Globus pallidus (tissue), 1 donor: ENCODE data around the gene GLYR1.
"Not testable (repeated sequence)": the region's sequence is repeated elsewhere in the genome, so short reads cannot be mapped to it uniquely, and the experiment has no call there.

ENCODE experiments used
- DNase-seq: peaks from one replicate; pipeline ENCODE4 v3.0.0-alpha.2; 2015; ENCODE audit warnings: low spot score

GLYR1 gene

DNA sequence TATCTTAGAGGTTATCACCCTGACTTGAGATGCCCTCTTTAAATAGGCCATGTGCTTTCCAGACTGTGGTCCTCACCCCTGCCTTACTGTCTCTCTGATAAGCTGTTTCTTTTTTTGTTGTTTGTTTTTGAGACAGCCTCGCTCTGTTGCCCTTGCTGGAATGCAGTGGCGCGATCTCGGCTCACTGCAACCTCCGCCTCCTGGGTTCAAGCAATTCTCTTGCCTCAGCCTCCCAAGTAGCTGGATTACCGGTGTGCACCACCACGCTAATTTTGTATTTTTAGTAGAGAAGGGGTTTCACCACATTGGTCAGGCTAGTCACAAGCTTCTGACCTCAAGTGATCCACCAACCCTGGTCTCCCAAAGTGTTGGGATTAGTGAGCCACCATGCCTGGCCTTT is 58.2 kb downstream of the GLYR1 start:
- no peak for DNase-seq

DNA sequence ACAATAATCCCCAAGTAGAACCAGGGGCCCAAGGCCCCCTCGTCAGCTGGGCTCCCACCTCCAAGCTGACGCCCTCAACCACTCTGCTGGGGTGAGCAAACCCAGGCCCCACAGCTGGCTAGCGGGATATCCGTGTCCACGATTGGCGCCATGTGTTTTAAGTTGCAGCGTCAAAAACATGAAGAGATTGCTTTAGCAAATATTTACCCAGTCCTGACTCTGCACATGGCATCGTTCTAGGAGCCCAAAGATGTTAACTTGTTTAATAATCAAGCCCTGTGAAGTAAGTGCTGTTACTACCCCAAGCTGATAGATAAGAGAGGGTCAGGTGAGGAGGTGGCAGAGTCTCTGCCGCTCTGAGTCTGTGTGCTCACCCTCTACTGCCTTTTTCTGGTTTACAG is 58.6 kb downstream of the GLYR1 start:
- no peak for DNase-seq

DNA sequence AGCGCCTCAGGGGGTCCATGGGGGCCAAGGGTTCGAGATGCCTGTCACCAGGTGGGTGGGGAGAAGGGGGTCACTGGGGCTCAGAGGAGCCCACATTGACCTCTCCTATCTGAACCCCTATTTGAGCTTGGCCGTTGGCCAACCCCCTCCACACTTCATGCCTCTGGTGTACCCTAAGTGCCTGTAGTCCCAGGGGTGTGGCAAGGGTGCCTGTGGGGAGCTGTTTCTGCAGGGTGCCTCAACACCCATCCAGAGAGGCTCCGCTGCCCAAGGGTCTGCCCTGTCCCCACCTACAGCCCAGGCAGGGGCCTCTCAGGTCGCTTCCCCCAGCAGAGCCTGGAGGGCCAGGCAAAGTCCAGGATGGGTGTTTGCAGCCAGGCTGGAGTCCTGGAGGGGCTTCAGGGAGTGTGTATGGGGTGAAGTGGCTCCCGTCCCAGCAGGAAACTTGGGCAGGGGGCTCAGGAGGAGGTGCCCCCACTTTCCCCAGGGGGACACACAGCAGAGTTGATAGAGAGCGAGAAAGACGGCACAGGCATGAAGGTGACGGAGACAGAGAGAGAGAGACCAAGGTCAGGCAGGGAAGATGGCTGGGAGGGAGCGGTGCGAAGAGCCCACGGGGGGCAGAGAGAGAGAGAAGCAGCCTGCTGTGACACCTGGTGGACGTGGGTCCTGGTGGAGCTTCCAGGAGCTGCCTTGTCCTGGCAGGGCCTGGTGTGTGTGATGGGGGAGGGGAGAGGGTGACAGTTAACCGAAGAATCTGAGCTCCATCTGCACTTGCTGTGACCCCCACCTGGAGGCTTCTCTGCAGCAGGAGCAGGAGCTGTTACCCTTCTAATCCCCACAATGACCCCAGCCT is 59.2 kb downstream of the GLYR1 start, which contains the start of gene SEPTIN12:
TSS of gene SEPTIN12 (minus strand) at position 719 of the 856 bp plus-strand sequence. CDS start at position 19, 700 bp downstream.
- DNase-seq: no peak

DNA sequence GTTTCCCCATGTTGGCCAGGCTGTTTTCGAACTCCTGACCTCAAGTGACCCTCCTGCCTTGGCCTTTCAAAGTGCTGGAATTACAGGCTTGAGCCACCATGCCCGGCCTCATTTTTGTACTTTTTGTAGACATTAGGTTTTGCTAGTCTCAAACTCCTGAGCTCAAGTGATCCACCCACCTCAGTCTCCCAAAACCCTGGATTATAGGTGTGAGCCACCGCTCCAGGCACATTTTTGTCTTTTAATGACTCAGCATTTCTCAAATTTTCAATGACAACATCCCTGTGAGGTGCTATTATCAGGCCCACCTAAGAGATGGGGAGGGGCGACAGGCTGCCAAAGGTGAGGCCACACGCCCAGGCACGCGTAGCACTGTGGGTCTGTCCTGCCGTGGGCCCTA is 60.0 kb downstream of the GLYR1 start:
- no peak for DNase-seq

DNA sequence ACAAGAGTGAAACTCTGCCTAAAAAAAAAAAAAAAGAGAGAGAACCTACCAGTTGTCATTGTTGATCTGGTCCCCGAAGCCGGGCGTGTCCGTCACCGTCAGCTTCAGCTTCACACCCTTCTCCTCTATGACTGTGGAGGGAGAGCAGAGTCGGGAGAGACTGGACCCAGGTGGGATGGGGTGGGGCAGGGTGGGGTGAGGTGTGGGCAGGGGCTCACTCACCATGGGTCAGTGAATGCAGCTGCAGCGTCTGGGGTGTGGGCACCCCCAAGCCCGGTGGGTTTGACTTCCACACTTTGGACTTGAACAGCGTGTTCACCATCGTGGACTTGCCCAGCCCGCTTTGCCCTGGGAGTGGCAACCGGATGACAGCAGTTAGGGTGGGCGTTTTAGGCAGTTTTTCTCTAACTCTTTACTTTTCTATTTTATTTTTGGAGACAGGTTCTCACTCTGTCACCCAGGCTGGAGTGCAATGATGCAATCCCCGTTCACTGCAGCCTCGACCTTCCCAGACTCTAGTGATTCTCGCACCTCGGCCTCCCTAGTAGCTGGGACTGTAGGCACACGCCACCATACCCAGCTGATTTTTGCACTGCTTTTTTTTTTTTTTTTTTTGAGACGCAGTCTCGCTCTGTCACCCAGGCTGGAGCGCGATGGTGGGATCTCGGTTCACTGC is 61.2 kb downstream of the GLYR1 start:
- no peak for DNase-seq

DNA sequence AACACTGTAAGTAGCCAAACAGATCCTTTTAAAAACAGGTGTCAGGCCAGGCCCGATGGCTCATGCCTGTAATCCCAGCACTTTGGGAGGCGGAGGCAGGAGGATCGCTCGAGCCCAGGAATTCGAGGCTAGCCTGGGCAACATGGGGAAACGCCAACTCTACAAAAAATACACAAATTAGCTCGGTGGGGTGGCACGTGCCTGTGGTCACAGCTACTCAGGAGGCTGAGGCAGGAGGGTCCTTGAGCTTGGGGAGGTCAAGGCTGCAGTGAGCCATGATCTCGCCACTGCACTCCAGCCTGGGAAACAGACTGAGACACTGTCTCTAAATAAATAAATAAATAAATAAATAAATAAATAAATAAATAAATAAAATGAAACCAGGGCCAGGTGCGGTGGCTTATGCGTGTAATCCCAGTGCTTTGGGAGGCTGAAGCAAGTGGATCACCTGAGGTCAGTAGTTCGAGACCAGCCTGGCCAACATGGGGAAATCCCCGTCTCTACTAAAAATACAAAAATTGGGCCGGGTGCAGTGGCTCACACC is 62.6 kb downstream of the GLYR1 start:
- not testable (repeated sequence) for DNase-seq

DNA sequence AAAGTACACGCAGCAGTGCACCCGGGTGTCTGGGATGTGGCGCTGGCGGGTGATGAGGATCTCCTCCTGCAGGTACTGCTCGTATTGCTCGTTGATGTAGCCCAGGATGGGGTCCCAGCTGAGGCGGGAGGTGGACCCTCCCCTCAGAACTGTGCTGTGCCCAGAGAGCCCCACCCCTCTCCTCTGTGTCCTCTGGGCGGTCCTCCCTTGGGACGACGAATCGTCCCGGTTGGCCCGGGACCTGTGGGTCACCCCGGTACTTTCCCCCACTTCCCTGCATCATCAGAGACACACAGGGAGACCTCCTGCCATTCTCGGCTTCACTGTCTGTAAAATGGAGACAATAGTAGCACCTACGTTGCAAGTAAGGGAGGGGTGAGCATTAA is 63.1 kb downstream of the GLYR1 start:
- no peak for DNase-seq

DNA sequence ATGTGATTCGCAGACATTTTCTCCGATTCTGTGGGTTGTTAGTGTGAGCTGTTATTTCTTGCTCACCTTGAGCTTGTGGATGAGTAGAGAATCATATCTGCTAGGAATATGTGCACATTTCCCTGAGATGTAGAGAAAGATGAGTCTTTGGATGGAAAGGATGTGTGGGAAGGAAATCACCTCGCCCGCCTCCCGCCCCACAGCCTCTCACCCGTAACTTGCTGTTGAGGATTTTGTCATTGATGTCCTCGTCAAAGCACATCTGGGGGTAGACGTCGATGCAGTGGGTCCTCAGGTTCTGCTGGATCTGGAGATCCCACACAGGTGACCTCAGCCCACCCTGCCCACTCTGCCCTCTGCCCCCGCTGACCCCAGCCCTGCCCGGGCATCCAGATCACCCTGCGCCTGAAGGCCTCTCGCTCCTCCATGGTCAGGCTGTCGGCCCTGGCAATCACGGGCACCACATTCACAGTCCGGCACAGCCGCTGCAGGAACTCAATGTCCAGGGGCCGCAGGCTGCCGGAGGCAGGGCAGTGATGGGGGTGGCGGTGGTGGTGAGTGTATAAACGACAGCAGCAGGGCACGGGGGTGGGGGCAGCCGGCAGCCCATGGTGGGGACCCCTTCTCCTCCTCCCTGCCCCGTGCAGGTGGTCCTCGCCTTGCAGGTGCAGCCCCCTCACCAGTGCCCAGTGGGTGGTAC is 63.7 kb downstream of the GLYR1 start:
- DNase-seq: no peak

DNA sequence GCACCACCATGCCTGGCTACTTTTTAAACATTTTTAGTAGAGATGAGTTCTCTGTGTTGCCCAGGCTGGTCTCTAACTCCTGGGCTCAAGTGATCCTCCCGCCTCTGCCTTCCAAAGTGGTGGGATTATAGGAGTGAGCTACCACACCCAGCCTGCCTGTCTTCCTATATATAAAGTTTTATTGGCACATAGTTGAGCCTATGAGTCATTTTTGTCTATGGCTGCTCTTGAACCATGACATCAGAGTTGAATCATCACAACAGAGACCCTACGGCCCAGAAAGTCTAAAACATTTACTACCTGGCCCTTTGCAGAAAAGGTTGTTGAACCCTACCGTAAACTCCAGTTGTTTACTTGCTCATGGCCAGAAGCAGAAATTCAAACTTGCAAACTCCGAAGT is 66.9 kb downstream of the GLYR1 start:
- no peak for DNase-seq

DNA sequence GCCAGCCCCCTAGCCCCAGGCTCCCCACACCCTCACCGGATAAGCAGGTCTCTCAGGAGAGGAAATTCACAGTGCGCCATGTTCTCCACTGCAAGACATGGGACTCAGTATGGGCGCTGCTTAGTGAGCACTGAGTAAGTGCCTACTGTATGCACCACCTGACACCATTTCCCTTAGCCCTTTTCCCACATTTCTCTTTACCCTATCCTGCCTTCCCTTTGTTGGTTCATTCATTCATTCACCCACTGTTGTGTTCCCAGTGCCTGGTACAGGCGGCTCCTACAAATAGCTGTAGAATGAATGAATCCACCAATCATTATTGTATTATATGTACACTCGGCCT is 69.1 kb downstream of the GLYR1 start:
- no peak for DNase-seq

DNA sequence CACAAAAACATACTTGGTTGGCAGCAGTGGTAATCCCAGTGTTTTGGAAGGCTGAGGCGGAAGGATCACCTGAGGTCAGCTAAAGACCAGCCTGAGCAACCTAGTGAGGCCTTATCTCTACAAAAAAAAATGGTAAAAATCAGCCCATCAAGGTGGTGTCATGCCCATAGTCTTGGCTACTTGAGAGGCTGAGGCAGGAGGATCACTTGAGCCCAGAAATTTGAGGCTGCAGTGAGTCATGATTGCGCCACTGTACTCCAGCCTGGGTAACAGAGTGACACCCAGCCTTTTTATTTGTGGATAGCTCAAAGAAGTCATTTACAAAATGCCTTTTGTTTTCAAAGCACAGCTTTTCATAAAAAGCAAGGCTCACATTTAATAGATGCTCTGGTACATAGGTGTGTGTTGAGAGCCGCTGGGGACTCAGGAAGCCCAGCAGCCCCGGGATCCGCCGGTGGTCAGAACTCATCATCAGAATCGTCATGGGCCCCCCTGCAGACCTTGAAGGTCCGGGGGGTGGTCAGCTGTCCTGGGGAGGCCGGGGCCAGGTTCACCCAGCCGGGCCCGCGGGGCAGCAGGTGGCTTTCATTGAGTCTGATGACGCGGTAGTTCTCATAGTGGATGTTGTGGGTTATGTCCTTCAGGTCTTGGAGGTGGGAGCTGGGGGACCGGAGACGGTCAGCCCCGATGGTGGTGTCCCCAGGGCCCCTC is 69.6 kb downstream of the GLYR1 start:
- DNase-seq: no peak

DNA sequence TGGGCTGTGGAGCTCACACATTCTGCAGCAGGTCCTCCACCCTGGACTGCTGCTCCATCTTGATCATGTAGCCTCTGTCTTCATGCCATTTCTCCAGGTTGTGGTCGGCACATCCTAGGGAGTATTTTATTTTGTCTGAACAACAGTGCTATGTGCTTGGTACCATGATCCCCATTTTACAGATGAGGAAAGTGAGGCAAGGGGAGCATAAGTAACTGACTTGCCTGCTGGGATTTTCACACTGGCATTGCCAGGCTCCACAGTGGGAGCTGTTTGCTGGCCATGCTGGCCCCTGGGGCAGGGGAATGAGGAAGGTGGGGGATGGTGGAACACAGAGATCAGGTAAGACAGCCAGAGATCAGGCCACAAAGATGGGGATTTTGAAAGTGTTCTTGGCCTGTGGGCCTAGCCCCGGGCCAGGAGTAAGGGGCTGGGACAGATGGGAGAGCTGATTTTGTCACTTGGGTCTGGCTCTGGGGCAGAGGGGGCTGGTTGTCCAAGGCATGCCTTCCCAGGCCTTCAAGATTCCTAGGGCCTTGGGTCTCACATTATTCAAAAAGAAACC is 70.9 kb downstream of the GLYR1 start:
- DNase-seq: no peak

DNA sequence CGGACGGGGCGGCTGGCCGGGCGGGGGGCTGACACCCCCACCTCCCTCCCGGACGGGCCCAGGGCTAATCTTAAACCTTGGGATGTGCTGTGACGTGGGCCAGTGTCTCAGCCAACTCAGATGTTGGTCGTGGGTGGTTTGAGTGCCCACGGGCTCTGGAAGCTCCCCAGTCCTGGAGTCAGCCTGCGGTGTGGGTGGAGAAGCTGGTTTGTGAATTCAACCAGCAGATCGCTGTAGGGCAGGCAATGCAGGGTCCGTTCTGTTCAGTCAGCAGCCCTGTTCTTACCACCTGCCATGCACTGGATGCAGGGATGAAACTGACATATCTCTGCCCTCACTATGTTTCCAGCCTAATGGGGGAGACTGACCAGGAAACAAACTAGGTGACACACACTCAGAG is 72.1 kb downstream of the GLYR1 start:
- DNase-seq: no peak

DNA sequence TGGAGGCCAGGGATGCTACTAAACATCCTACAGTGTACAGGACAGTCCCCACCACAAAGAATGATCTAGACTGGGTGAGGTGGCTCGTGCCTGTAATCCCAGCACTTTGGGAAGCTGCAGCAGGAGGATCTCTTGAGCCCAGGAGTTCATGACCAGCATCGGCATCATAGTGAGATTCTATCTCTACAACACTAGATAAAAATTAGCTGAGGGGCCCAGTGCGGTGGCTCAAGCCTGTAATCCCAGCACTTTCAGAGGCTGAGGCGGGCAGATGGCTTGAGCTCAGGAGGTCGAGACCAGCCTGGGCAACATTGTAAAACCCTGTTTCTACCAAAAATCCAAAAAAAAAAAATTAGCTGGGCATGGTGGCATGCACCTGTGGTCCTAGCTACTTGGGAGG is 74.7 kb downstream of the GLYR1 start:
- DNase-seq: no peak

DNA sequence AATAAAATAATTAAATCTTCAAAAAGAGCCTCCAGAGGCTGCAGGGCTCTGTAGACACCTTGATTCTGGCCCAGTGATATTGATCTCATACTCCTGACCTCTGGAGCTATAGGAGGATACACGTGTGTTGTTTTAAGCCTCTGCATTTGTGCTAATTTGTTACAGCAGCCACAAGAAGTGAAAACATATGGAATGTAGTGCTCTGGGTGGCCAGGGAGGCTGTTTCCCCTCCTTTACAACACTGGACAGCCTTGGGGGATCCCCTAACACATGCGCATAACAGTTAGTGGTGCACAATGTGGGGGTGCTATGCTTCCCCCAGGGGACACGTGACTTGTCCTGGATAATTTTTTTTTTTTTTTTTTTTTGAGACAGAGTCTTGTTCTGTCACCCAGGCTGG is 75.4 kb downstream of the GLYR1 start:
- DNase-seq: no peak

DNA sequence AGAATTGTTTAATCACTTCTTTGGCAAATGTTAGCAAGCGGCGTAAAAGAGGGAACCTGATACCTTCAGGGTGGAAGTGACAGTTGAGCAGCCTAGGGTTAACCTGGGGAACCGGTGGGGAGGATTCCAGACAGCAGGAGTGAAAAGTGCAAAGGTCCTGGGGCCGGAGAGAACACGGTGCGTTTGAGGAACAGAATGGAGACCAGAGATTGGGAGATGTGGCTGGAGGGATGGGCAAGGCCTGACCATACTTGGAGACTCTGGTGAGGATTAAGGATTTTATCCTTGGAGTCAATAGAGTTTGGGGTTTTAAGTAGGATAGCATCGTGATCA is 77.8 kb downstream of the GLYR1 start:
- no peak for DNase-seq

DNA sequence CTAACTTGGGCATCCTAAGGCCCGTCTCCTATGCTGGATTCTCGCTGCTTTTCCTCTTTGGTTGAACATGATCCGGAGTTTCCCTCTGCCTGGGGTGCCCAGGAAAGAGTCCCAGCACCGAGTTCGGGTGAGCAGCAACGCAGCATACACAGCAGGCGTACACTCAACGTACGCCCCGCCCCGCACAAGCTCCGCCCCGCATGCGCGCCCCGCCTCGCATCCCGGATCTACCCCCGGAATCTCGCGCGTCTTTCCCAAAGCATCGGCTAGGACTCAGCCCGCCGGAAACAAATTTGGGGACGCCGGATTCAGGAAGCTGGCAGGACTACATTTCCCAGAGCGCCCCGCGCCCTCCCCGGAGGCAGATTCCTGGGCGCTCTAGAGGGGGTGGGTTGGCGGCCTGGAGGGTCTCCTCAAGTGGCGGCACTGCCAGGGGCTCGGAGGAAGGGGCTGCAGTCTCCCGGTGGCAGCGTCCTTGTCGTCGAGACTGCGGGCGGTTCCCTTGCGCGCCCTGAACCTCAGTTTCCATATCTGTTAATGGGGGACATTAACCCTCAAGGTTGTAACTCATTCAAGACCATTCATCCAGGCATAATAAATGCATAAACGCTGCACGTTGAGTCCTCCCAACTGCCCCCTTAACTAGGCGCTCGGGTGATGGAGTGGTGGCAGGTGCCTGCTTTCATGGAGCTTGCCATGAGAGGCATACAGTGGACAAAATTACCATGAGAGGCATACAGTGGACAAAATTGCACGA is 78.4 kb downstream of the GLYR1 start:
- peak; percentile 96 for DNase-seq

DNA sequence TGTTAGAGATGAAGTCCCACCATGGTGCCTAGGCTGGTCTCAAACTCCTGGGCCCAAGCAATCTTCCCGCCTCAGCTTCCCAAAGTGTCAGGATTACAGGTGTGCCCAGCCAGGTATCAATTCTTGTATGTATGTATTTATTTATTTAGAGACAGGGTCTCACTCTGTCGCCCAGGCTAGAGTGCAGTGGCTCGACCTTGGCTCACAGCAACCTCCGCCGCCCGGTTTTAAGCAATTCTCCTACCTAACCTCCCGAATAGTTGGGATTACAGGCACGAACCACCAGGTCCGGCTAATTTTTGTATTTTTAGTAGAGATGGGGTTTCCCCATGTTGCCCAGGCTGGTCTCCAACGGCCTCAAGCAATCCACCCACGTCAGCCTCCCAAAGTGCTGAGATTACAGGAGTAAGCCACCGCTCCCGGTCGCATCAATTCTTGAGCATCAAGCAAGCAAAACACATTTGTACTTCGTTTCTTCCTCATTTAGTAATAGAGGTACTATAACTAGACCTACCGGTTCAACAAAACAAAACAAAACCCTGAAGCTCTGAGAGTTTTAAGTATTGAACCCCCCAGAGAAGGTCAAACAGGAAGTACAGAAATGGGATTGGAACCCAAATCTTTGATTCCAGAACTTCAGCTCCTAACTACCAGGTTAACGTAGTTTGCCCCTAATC is 79.1 kb downstream of the GLYR1 start:
- DNase-seq: peak; percentile 25

DNA sequence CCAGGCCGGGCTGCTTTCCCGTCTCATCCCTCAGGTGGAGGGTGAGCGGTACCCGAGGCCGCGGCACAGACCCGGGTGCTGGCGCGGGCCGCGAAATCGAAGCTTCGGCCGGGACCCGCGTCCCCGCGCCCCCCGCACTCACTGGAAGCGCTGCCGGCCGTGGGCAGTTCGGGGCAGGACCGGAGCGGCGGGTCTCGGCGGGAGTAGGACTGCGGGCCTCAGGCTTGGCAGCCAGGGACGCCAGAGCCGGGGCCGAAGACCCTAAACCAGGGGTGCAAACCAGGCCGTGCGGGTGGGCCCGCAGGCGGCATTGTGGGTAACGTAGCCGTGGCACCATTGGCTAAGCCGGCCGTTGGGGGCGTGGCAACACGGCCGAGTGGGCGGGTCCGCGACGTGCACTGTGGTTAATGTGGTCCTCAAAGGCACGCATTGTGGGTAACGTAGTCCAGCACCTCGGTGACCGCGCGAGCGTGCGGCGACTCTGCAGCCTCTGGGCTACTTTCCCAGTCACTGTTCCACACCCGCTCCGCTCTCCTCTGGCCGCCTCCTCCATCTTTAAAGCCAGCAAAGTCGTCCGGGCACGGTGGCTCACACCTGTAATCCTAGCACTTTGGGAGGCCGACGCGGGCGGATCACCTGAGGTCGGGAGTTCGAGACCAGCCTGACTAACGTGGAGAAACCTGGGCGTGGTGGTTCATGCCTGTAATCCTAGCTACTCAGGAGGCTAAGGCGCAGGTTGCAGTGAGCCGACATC is 80.0 kb downstream of the GLYR1 start, which contains the start of gene ZNF500:
TSS of gene ZNF500 (minus strand) at position 288 of the 754 bp plus-strand sequence. CDS start 1,184 bp downstream, outside the sequence.
- peak; percentile 95 for DNase-seq
